HG02973 (cell line): ENCODE data around the gene SDHC.
A peak's percentile ranks its signal among the peaks of the same experiment; 100 is the strongest.
"Not testable (repeated sequence)": the region's sequence is repeated elsewhere in the genome, so short reads cannot be mapped to it uniquely, and the experiment has no call there.

ENCODE experiments used
- ATAC-seq: cut with Tn5 transposase; IDR thresholded peaks from one replicate; pipeline ENCODE4 v1.9.1; 2021; ENCODE audit warnings: moderate library complexity; ENCODE audit not compliant: unreplicated experiment

SDHC gene

GRCh38 chr1:161381707-161382106 is 67.5 kb downstream of the SDHC start:
- ATAC-seq: no peak

DNA sequence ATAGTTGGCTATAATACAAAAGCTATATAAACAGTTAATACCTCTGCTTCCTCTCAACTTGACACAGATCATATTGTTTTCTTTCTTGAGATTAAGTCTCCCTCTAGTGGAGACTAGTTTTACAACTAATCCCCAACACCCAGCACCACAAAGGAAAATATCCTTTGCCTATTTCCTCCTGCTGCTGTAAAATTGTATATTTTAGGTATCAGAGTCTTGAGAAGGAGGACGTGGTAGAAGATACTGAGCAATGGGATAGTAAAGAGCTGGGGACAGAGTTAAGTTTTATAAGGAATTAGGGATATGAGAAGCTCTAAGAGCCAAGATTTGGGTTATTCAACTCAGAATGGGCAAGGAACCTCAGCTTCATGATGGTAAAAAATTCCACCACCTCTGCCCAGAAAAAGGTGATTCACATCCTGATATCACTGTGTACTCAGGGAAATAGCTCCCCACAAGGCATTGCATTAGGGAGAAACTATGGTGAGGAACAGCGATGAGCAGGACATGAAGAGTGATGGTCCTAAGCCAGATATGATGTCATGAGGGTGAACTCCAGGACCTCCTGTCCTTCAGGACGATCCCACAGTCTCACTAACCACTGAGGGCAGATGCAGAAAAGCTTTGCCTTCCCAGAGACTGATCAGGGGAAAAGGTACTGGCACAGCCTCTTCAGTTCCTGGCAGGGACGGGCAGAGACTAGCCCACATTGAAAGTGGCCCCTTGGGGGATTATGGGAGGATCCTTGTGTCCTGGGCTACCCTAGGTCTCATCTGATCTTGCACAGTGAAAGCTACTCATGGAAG is 68.2 kb downstream of the SDHC start:
- ATAC-seq: no peak

DNA sequence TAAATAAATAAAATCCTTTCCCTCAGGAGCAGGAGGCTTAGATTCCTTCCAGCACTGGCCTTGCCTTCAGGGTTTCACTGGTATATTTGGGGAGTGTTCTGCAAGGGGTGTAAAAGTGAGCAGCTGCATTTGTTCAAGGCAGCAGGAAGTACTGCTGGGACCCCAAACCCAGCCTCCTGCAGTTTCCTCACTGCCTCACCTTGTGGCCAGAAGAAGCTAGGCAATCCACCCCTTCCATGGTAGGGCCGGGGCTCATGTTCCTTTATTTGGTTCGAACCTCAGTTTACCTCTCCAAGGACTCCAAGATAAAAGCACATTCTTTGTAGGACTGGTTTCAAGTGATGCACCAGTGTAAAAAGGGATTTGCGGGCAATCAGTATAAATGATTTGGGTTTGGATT is 74.5 kb downstream of the SDHC start:
- no peak for ATAC-seq

- not testable (repeated sequence) for ATAC-seq
Observed at GRCh38 chr1:161389158-161389557, 75.0 kb downstream of the SDHC start.

GRCh38 chr1:161389691-161390558 is 75.7 kb downstream of the SDHC start:
- peak; percentile 65 for ATAC-seq

- ATAC-seq: no peak
Observed at GRCh38 chr1:161390559-161390858, 76.3 kb downstream of the SDHC start.

- not testable (repeated sequence) for ATAC-seq
Observed at GRCh38 chr1:161391136-161391535, 77.0 kb downstream of the SDHC start.

DNA sequence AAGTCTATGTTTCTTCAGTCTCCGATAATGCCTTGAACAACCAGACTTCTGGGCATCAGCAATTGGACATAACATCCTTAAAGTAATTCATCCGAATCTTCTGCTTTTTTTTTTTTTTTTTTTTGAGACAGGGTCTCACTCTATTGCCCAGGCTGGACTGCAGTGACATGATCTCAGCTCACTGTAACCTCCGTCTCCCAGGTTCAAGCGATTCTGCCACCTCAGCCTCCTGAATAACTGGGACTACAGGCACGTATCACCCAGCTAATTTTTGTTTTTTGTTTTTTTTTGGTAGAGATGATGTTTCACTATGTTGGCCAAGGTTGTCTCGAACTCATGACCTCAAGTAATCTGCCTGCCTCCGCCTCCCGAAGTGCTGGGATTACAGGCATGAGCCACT is 77.4 kb downstream of the SDHC start:
- ATAC-seq: no peak

- no peak for ATAC-seq
Observed at GRCh38 chr1:161393151-161393550, 79.0 kb downstream of the SDHC start.

DNA sequence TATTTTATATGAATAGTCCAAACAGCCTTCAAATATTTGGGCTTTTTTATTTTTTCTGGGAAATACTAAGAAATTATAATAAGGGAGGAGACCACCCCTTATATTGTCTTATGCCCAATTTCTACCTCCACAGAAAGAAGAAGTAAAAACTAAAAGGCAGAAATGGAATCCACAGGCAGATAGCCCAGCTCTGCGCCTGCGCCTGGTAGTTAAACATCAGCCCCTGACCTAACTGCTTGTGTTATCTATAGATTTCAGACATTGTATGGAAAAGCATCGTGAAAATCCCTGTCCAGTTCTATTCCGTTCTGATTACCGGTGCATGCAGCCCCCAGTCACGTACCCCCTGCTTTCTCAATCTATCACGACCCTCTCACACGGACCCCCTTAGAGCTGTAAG is 82.9 kb downstream of the SDHC start:
- not testable (repeated sequence) for ATAC-seq

DNA sequence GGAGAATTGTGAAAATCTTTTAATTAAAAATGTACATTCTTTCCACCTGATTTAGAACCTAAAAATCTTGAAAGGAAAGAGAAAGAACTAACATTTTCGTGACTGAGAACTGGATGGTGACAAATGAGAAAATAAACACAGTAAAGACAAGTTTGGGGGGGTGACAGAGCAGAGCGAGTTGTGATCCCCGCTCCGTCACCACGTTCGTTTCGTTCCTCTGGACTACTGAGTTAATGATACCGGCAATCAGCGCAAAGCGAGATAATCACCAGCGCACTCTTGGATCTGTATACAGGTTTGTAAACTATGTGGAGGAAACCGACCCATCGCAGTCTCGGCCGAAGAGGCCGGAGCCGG is 84.7 kb downstream of the SDHC start:
- ATAC-seq: no peak

DNA sequence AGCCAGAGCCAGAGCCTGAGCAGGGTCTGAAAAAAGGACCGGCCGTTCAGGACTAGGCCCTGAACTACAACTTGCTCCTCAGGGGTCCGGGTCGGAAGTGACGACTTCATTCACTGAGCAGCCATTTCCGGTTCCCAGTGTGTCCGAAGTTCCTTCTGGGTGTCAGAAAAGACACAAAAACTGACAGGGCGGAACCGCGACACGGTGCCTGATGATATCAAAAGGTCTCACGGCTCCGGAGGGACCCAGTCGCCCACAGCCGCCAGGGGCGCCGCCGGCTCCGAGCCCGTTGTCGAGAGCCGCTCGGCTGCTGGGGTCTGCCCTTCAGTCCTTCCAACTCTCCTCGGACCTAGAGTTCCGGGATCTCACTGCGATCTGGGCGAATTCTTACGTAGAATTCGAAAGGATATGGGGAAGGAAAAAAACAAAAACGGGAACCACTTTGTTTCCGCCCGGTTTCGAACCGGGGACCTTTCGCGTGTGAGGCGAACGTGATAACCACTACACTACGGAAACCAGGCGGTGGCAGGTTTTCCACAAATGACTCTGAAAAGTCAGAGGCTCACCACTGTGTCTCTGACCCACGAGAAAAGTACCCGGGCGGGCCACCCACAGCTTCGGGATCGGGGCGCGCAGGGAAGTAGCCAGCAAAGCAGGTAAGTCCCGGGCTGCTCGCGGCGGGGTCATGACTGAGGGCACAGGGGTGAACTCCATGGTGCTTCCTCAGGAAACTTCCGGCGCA is 85.2 kb downstream of the SDHC start:
- ATAC-seq: peak; percentile 71

DNA sequence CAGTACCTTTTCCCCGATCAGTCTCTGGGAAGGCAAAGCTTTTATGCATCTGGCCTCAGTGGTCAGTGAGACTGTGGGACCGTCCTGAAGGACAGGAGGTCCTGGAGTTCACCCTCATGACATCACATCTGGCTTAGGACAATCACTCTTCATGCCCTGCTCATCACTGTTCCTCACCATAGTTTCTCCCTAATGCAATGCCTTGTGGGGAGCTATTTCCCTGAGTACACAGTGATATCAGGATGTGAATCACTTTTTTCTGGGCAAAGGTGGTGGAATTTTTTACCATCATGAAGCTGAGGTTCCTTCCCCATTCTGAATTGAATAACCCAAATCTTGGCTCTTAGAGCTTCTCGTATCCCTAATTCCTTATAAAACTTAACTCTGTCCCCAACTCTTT is 88.3 kb downstream of the SDHC start:
- ATAC-seq: no peak

GRCh38 chr1:161404051-161404597 is 89.9 kb downstream of the SDHC start:
- ATAC-seq: no peak

DNA sequence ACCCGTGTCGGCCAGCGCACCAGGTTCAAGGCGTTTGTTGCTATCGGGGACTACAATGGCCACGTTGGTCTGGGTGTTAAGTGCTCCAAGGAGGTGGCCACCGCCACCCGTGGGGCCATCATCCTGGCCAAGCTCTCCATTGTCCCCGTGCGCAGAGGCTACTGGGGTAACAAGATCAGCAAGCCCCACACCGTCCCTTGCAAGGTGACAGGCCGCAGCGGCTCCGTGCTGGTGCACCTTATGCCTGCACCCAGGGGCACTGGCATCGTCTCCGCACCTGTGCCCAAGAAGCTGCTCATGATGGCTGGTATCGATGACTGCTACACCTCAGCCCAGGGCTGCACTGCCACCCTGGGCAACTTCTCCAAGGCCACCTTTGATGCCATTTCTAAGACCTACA is 92.4 kb downstream of the SDHC start:
- ATAC-seq: not testable (repeated sequence)

GRCh38 chr1:161407451-161407985 is 93.3 kb downstream of the SDHC start:
- no peak for ATAC-seq

- ATAC-seq: no peak
Observed at GRCh38 chr1:161408429-161409052, 94.4 kb downstream of the SDHC start.

- ATAC-seq: not testable (repeated sequence)
Observed at GRCh38 chr1:161409848-161410635, 95.9 kb downstream of the SDHC start.

DNA sequence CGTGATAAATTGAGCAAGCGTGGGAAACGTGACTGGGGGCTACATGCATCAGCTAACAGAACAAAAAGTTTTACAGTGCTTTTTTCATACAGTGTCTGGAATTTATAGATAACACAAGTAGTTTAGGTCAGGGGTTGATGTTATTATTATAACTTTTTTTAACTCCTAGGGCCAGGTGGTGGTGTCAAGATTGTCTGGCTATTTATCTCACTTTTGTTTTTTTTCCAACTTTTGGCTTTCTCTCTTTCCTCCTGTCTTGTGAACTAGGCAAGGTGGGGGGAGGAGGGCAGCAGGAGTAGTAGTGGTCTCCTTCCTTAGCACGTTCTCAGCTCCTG is 96.4 kb downstream of the SDHC start:
- not testable (repeated sequence) for ATAC-seq
